Ascending aorta (tissue), 2 donors: ENCODE measurements around the gene FADS3. TPM values are rescaled to one million over a fixed set of nuclear protein-coding genes. Genes with fewer than 3 reads are reported as not detected.

ENCODE experiments used
- DNase-seq, 2 donors: peaks; one replicate each; pipeline ENCODE4 v3.0.0-alpha.2; 2019; ENCODE audit warnings: low spot score in 2 of 2
- H3K27ac ChIP-seq, 2 donors: fragments of 200-600 bp; sonication (generic); one replicate each; pipeline ENCODE4 v1.5.1; 2016 to 2017; ENCODE audit warnings: mild to moderate bottlenecking in 1 of 2
- H3K27me3 ChIP-seq: fragments of 200-600 bp; sonication (generic); one replicate; pipeline ENCODE4 v1.5.1; 2017
- H3K36me3 ChIP-seq, 2 donors: fragments of 200-600 bp; sonication (generic); one replicate each; pipeline ENCODE4 v1.5.1; 2016
- H3K4me1 ChIP-seq, 2 donors: fragments of 200-600 bp; sonication (generic); one replicate each; pipeline ENCODE4 v1.5.1; 2016 to 2017; ENCODE audit warnings: mild to moderate bottlenecking in 1 of 2
- H3K4me3 ChIP-seq, 2 donors: fragments of 200-600 bp; sonication (generic); one replicate each; pipeline ENCODE4 v1.5.1; 2016 to 2017; ENCODE audit warnings: mild to moderate bottlenecking in 1 of 2
- H3K9me3 ChIP-seq, 2 donors: fragments of 200-600 bp; sonication (generic); one replicate each; pipeline ENCODE4 v1.5.1; 2016
- intact Hi-C: fragments of 100-400 bp; cut with DNase I; formaldehyde crosslinking; loops from one replicate; pipeline ENCODE4 v1.15.1; 2023
- total RNA-seq: library from RNA; depleted of rRNA; stranded (reverse); fragments of >200 nt; gene quantifications from one replicate; pipeline ENCODE4 v1.1.0, GENCODE V29; 2016
- TF ChIP-seq, protein P1 (sequence below), 3 experiments: fragments of 200-600 bp in 2 of 3; fragments of 450-650 bp in 1 of 3; sonication (generic) in 2 of 3; IDR thresholded peaks; one replicate each; pipeline ENCODE4 v1.5.1; 2016 to 2019; ENCODE audit warnings: antibody characterized with exemption in 3 of 3, mild to moderate bottlenecking in 1 of 3, moderate library complexity in 1 of 3

FADS3 gene
- 191 TPM for total RNA-seq

DNA sequence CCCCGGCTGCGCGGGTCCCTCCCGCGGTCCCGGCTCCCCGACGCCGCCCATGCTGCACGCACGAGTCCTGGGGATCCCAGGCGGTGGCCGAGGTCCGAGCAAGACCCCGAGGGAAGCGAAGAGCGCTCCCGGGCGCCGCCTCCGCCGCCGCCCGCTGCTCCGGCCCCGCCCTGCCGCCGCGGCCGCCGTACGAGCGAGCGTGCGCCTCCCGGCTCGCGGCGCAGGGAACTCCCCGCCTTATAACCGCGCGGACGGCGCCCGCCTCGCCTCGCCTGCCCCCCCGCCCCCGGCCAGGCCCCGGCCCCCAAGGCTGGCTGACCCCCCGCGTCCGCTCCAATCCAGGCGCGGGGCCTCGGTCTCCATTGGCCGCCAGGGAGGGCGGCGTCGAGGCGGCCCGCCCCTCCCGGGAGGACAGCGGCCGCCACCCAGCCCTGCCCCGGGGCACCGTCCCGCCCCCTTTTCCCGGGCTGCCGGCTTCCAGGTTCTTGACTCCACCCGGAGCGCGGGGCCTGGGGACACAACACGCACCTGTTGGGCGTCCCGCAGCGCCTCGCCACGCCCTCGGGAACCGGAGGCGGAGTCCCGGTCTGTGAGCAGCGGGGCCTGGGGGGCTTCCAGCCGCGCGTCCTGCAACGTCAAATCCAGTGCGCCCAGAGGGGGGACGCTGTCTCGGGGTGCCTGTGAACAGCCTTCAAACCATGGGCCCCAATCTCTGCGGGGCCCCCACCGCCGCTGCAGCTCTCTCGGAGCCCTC lies at the start of gene FADS3:
Gene FADS3 (minus strand): TSS at position 215 of the 754 bp plus-strand sequence. CDS start 164 bp downstream, at position 51.
- Histone ChIP-seq H3K27me3 (no peaks in the 10 kb centered on the region), H3K36me3 (no peaks in the 10 kb centered on the region), H3K4me3 (peak within 1 kb of the TSS; percentile 99), H3K4me1 (peaks cover 22 to 30% of the 10 kb centered on the region in 2 donors), H3K9me3 (no peaks in the 10 kb centered on the region), H3K27ac (peak within 1 kb of the TSS; percentile 90 to 98)
- intact Hi-C loops = loop anchor here (1.0 to 2.0 kb wide), 4 partner anchors 57 to 213 kb away; partner anchors contain the start of gene FTH1
- peak; percentile 80 to 96 for DNase-seq
- TF ChIP-seq, protein P1, sequence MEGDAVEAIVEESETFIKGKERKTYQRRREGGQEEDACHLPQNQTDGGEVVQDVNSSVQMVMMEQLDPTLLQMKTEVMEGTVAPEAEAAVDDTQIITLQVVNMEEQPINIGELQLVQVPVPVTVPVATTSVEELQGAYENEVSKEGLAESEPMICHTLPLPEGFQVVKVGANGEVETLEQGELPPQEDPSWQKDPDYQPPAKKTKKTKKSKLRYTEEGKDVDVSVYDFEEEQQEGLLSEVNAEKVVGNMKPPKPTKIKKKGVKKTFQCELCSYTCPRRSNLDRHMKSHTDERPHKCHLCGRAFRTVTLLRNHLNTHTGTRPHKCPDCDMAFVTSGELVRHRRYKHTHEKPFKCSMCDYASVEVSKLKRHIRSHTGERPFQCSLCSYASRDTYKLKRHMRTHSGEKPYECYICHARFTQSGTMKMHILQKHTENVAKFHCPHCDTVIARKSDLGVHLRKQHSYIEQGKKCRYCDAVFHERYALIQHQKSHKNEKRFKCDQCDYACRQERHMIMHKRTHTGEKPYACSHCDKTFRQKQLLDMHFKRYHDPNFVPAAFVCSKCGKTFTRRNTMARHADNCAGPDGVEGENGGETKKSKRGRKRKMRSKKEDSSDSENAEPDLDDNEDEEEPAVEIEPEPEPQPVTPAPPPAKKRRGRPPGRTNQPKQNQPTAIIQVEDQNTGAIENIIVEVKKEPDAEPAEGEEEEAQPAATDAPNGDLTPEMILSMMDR (IDR thresholded peaks at IDR 0.05) = no peak

GRCh38 chr11:61940466-61940865 lies 49.1 kb upstream of the FADS3 start:
- H3K4me1 ChIP-seq = no peaks in the 10 kb centered on the region
- no peak overlapping the region for H3K27ac ChIP-seq
- intact Hi-C loops = no loop called here
- no peak overlapping the region for H3K4me3 ChIP-seq
- H3K36me3 ChIP-seq = no peaks in the 10 kb centered on the region
- H3K9me3 ChIP-seq = peaks cover 0 to 8% of the 10 kb centered on the region in 2 donors
- TF ChIP-seq, protein P1 (IDR thresholded peaks at IDR 0.05) = no peak
- H3K27me3 ChIP-seq = no peaks in the 10 kb centered on the region
- peak in 1 of 2 donors; percentile 31 for DNase-seq

DNA sequence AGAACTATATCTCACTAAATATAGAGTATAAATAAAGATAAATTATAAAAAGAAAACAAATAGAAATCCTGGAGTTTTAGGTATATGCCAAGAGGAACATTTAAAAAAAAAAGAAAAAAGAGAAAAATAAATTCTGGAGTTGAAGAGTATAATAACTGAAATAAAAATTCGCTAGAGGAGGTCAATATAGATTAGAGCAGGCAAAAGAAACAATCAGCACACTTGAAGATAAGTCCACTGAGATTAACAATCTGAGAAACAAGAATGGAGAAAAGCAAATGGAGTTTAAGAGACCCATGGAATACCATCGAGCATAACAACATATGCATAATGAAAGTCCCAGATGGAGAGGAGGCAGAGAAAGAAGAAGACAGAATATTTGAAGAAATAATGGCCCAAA lies 44.5 kb upstream of the FADS3 start:
- peaks cover 0 to 8% of the 10 kb centered on the region in 2 donors for H3K9me3 ChIP-seq
- intact Hi-C loops = no loop called here
- no peaks in the 10 kb centered on the region for H3K4me1 ChIP-seq
- H3K4me3 ChIP-seq = no peak overlapping the region
- DNase-seq = no peak
- TF ChIP-seq, protein P1 (IDR thresholded peaks at IDR 0.05) = no peak
- H3K27ac ChIP-seq = no peak overlapping the region
- no peaks in the 10 kb centered on the region for H3K27me3 ChIP-seq
- H3K36me3 ChIP-seq = no peaks in the 10 kb centered on the region

GRCh38 chr11:61930933-61931332 lies 39.6 kb upstream of the FADS3 start:
- H3K36me3 ChIP-seq = no peaks in the 10 kb centered on the region
- H3K9me3 ChIP-seq = no peaks in the 10 kb centered on the region
- no peak overlapping the region for H3K4me3 ChIP-seq
- TF ChIP-seq, protein P1 (IDR thresholded peaks at IDR 0.05) = no peak
- intact Hi-C loops = no loop called here
- H3K27me3 ChIP-seq = no peaks in the 10 kb centered on the region
- H3K27ac ChIP-seq = no peak overlapping the region
- DNase-seq = no peak
- no peaks in the 10 kb centered on the region for H3K4me1 ChIP-seq

DNA sequence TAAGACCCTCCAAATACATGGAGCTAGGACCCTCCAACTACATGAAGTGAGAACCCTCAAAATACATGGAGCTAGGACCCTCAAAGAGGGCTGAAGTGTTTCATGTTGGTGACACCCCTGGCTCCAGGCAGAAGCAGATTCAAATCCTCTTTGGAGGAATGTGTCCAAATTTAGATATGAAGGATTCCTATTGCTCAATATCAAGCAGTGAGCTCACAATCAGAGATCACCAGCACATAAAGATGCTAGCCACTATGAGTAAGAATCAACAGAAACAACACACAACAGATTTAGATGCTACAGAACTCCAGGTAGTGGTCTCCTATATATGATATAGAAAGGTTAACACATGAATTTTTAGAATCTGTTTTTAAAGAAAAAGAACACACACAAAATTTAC lies 37.3 kb upstream of the FADS3 start:
- H3K4me1 ChIP-seq = no peaks in the 10 kb centered on the region
- intact Hi-C loops = no loop called here
- TF ChIP-seq, protein P1 (IDR thresholded peaks at IDR 0.05) = no peak
- DNase-seq = no peak
- H3K9me3 ChIP-seq = no peaks in the 10 kb centered on the region
- H3K36me3 ChIP-seq = no peaks in the 10 kb centered on the region
- no peak overlapping the region for H3K27ac ChIP-seq
- H3K27me3 ChIP-seq = no peaks in the 10 kb centered on the region
- H3K4me3 ChIP-seq = no peak overlapping the region
